Liver (tissue), 9 donors: ENCODE results near the gene C19orf53. TPM values are rescaled to one million over a fixed set of nuclear protein-coding genes. Genes with fewer than 3 reads are reported as not detected.

ENCODE experiments used
- DNase-seq: peaks from one replicate; pipeline ENCODE4 v3.0.0-alpha.2; 2017; ENCODE audit warnings: low spot score
- H3K27ac ChIP-seq, 2 donors: one replicate each; pipeline ENCODE4 v1.7.0; 2013; ENCODE audit warnings: inconsistent platforms in 2 of 2, low read length in 2 of 2, control low read depth in 1 of 2, low read depth in 1 of 2, mild to moderate bottlenecking in 1 of 2
- H3K27me3 ChIP-seq, 4 donors: one replicate each; pipeline versions ENCODE4 v1.6.1 to v1.7.0; 2013; ENCODE audit warnings: low read length in 3 of 4, inconsistent platforms in 1 of 4, mild to moderate bottlenecking in 1 of 4, moderate library complexity in 1 of 4; ENCODE audit not compliant: control insufficient read depth in 4 of 4, insufficient read depth in 4 of 4
- H3K36me3 ChIP-seq, 4 donors: one replicate each; pipeline versions ENCODE4 v1.6.1 to v1.7.0; 2013; ENCODE audit warnings: low read length in 3 of 4, mild to moderate bottlenecking in 3 of 4, low read depth in 1 of 4, moderate library complexity in 1 of 4; ENCODE audit not compliant: control insufficient read depth in 4 of 4, insufficient read depth in 3 of 4
- H3K4me1 ChIP-seq, 4 donors: one replicate each; pipeline versions ENCODE4 v1.6.1 to v1.7.0; 2013; ENCODE audit warnings: low read length in 3 of 4, mild to moderate bottlenecking in 3 of 4, moderate library complexity in 1 of 4; ENCODE audit not compliant: control insufficient read depth in 4 of 4, insufficient read depth in 4 of 4
- H3K4me3 ChIP-seq, 3 donors: one replicate each; pipeline versions ENCODE4 v1.6.1 to v1.7.0; 2013; ENCODE audit warnings: low read length in 3 of 3, control low read depth in 1 of 3, low read depth in 1 of 3, mild to moderate bottlenecking in 1 of 3
- H3K9ac ChIP-seq, 2 donors: one replicate each; pipeline ENCODE4 v1.7.0; 2013; ENCODE audit warnings: low read length in 2 of 2, mild to moderate bottlenecking in 2 of 2, moderate library complexity in 2 of 2, control low read depth in 1 of 2, low read depth in 1 of 2
- H3K9me3 ChIP-seq, 4 donors: one replicate each; pipeline versions ENCODE4 v1.6.1 to v1.7.0; 2013; ENCODE audit warnings: low read length in 3 of 4; ENCODE audit not compliant: control insufficient read depth in 4 of 4
- EGR1 ChIP-seq, 2 donors: IDR thresholded peaks; 2 replicates each; pipeline ENCODE4 v1.6.1; 2016 to 2018; ENCODE audit warnings: antibody characterized with exemption in 2 of 2, low read depth in 2 of 2
- FOXA2 ChIP-seq: IDR thresholded peaks from 2 replicates; pipeline ENCODE4 v1.6.1; 2016; ENCODE audit warnings: antibody characterized with exemption
- HNF4A ChIP-seq, 2 donors: conservative IDR thresholded peaks; 2 replicates each; pipeline ENCODE4 v1.6.1; 2016; ENCODE audit warnings: antibody characterized with exemption in 2 of 2, mild to moderate bottlenecking in 2 of 2
- HNF4G ChIP-seq: IDR thresholded peaks from 2 replicates; pipeline ENCODE4 v1.6.1; 2016; ENCODE audit warnings: antibody characterized with exemption
- JUND ChIP-seq, 2 donors: IDR thresholded peaks; 2 replicates each; pipeline ENCODE4 v1.6.1; 2016; ENCODE audit warnings: antibody characterized with exemption in 2 of 2
- NR2F2 ChIP-seq: IDR thresholded peaks from 2 replicates; pipeline ENCODE4 v1.6.1; 2016; ENCODE audit warnings: antibody characterized with exemption
- RXRA ChIP-seq, 2 donors: IDR thresholded peaks; 2 replicates each; pipeline ENCODE4 v1.6.1; 2017 to 2018; ENCODE audit warnings: antibody characterized with exemption in 2 of 2, mild to moderate bottlenecking in 1 of 2
- SP1 ChIP-seq: IDR thresholded peaks from 2 replicates; pipeline ENCODE4 v1.6.1; 2018; ENCODE audit warnings: antibody characterized with exemption, mild to moderate bottlenecking
- TAF1 ChIP-seq: conservative IDR thresholded peaks from 2 replicates; pipeline ENCODE4 v1.6.1; 2016; ENCODE audit warnings: antibody characterized with exemption, mild to moderate bottlenecking
- YY1 ChIP-seq: IDR thresholded peaks from 2 replicates; pipeline ENCODE4 v1.6.1; 2016; ENCODE audit warnings: antibody characterized with exemption, mild to moderate bottlenecking
- WGBS: extraction: QIAGEN DNeasy Blood & Tissue Kit; methylation state at CpG from one replicate; pipeline ENCODE4 v1.1.7; 2013; 5-methylcytosine and 5-hydroxymethylcytosine counted together
- polyA plus RNA-seq, 2 donors: library from polyadenylated mRNA; stranded (reverse) in 1 of 2; unstranded in 1 of 2; fragments of 200-250 nt in 1 of 2; fragments of >200 nt in 1 of 2; fragmentation: Nextera tagmentation in 1 of 2; extraction: Ambion mirVana in 1 of 2; gene quantifications; one replicate each; pipeline versions ENCODE4 v1.2.1 to v1.2.3, GENCODE V29; 2013 to 2015
- total RNA-seq, 2 donors: library from RNA; depleted of rRNA; stranded (reverse); fragments of >200 nt; gene quantifications; one replicate each; pipeline ENCODE4 v1.2.3, GENCODE V29; 2014
- TF ChIP-seq, protein P1 (sequence below): fragments of 150-350 bp; IDR thresholded peaks from 2 replicates; pipeline ENCODE4 v1.5.1; 2017; ENCODE audit warnings: improper control_type of control experiment, low read depth, low read length; ENCODE audit not compliant: missing input control
- TF ChIP-seq, protein P2 (sequence below): IDR thresholded peaks from 2 replicates; pipeline ENCODE4 v1.6.1; 2016; ENCODE audit warnings: antibody characterized with exemption
- TF ChIP-seq, protein P3 (sequence below): IDR thresholded peaks from 2 replicates; pipeline ENCODE4 v1.6.1; 2016; ENCODE audit warnings: antibody characterized with exemption
- TF ChIP-seq, protein P4 (sequence below): IDR thresholded peaks from 2 replicates; pipeline ENCODE4 v1.6.1; 2016; ENCODE audit warnings: antibody characterized with exemption
- TF ChIP-seq, protein P5 (sequence below): IDR thresholded peaks from 2 replicates; pipeline ENCODE4 v1.6.1; 2016; ENCODE audit warnings: antibody characterized with exemption, mild to moderate bottlenecking
- donor health status: healthy.
- donor health status: healthy.
- donor health status: healthy.
- donor health status: healthy.
- donor health status: healthy.

C19orf53 gene
- total and polyA plus RNA-seq, 4 donors, result 18.5 to 88.5 (median 59.5) TPM

DNA sequence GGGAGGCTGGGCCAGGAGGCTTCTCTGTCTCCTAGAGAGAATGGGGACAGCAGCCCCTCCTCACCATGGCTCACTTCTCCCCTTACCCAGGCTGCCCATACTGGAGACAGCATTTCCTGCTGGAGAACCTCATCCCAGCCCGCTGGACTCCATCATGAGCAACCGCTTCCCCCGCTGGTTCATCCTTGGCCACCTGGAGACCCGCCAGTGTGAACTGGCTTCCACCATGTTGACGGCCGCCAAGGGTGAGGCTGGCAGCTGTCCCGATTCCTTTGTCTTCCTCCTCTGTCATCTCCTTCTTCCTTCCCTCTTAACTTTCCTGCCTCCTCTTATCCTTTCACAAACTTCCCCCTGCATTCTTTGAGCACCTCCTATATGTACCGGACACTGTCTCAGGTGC lies 49.0 kb downstream of the C19orf53 start:
- H3K27ac ChIP-seq, result no peak overlapping the region
- TF ChIP-seq HNF4G (no peak), RXRA (IDR thresholded peaks at IDR 0.05) (no peak)
- no peaks in the 10 kb centered on the region for H3K9me3 ChIP-seq
- no peaks in the 10 kb centered on the region for H3K27me3 ChIP-seq
- DNase-seq, result no peak
- H3K4me1 ChIP-seq, result no peaks in the 10 kb centered on the region
- 87% methylated on average over 8 of the region's 8 CpGs for WGBS
- H3K36me3 ChIP-seq, result peaks cover 0 to 1% (median 0%) of the 10 kb centered on the region in 4 donors
- no peak overlapping the region for H3K4me3 ChIP-seq
- no peak overlapping the region for H3K9ac ChIP-seq

DNA sequence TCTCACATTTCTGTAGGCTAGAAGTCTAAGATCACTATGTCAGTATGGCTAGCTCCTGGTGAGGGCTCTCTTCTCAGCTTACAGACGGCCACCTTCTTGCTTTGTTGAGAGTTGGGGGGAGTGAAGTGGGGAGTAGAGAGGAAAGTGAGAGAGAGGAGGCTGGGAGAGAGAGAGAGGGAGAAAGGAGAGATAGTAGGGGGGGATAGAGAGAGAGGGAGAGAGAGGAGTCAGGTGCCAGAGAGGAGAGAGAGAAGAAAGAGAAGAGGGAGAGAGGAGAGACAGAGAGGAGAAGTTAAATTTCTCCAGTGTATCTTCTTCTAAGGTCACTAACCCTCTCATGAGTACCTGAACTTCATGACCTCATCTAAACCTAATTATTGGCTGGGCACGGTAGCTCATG lies 49.6 kb downstream of the C19orf53 start:
- Histone ChIP-seq H3K27ac (no peak overlapping the region), H3K4me1 (no peaks in the 10 kb centered on the region), H3K9ac (no peak overlapping the region), H3K4me3 (no peak overlapping the region), H3K36me3 (peaks cover 0 to 1% (median 0%) of the 10 kb centered on the region in 4 donors), H3K9me3 (no peaks in the 10 kb centered on the region), H3K27me3 (no peaks in the 10 kb centered on the region)
- TF ChIP-seq TAF1 (no peak), HNF4A (conservative IDR thresholded peaks at IDR 0.05) (no peak), EGR1 (IDR thresholded peaks at IDR 0.05; ENCODE audit: low read depth in 2 of 2) (no peak), SP1 (no peak), JUND (IDR thresholded peaks at IDR 0.05) (no peak), YY1 (no peak), NR2F2 (no peak)
- TF ChIP-seq, protein P1, sequence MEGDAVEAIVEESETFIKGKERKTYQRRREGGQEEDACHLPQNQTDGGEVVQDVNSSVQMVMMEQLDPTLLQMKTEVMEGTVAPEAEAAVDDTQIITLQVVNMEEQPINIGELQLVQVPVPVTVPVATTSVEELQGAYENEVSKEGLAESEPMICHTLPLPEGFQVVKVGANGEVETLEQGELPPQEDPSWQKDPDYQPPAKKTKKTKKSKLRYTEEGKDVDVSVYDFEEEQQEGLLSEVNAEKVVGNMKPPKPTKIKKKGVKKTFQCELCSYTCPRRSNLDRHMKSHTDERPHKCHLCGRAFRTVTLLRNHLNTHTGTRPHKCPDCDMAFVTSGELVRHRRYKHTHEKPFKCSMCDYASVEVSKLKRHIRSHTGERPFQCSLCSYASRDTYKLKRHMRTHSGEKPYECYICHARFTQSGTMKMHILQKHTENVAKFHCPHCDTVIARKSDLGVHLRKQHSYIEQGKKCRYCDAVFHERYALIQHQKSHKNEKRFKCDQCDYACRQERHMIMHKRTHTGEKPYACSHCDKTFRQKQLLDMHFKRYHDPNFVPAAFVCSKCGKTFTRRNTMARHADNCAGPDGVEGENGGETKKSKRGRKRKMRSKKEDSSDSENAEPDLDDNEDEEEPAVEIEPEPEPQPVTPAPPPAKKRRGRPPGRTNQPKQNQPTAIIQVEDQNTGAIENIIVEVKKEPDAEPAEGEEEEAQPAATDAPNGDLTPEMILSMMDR, result no peak
- TF ChIP-seq, protein P2, sequence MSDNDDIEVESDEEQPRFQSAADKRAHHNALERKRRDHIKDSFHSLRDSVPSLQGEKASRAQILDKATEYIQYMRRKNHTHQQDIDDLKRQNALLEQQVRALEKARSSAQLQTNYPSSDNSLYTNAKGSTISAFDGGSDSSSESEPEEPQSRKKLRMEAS, result no peak
- WGBS, result 97% methylated on average over 2 of the region's 2 CpGs
- DNase-seq, result no peak

DNA sequence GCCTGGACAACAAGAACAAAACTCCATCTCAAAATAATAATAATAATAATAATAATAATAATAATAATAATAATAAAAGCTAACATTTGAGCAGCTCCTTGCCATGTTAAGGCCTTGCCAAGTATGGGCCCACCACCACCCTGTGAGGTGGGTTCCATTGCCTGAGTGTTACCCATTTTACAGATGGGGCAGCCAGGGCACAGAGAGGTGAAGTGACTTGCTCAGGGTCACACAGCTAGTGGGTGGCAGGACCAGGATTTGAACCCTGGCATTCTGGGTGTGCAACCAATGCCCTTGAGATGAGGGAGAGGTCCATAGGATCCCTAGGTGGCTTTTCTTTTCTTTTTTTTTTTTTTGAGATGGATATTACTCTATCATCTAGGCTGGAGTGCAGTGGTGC lies 50.4 kb downstream of the C19orf53 start:
- TF ChIP-seq EGR1 (IDR thresholded peaks at IDR 0.05; ENCODE audit: low read depth in 2 of 2) (no peak), TAF1 (no peak), JUND (IDR thresholded peaks at IDR 0.05) (no peak), YY1 (no peak), RXRA (IDR thresholded peaks at IDR 0.05) (no peak), FOXA2 (no peak), NR2F2 (no peak)
- TF ChIP-seq, protein P3, sequence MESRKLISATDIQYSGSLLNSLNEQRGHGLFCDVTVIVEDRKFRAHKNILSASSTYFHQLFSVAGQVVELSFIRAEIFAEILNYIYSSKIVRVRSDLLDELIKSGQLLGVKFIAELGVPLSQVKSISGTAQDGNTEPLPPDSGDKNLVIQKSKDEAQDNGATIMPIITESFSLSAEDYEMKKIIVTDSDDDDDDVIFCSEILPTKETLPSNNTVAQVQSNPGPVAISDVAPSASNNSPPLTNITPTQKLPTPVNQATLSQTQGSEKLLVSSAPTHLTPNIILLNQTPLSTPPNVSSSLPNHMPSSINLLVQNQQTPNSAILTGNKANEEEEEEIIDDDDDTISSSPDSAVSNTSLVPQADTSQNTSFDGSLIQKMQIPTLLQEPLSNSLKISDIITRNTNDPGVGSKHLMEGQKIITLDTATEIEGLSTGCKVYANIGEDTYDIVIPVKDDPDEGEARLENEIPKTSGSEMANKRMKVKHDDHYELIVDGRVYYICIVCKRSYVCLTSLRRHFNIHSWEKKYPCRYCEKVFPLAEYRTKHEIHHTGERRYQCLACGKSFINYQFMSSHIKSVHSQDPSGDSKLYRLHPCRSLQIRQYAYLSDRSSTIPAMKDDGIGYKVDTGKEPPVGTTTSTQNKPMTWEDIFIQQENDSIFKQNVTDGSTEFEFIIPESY, result no peak
- TF ChIP-seq, protein P4, sequence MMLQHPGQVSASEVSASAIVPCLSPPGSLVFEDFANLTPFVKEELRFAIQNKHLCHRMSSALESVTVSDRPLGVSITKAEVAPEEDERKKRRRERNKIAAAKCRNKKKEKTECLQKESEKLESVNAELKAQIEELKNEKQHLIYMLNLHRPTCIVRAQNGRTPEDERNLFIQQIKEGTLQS, result no peak
- TF ChIP-seq, protein P5, sequence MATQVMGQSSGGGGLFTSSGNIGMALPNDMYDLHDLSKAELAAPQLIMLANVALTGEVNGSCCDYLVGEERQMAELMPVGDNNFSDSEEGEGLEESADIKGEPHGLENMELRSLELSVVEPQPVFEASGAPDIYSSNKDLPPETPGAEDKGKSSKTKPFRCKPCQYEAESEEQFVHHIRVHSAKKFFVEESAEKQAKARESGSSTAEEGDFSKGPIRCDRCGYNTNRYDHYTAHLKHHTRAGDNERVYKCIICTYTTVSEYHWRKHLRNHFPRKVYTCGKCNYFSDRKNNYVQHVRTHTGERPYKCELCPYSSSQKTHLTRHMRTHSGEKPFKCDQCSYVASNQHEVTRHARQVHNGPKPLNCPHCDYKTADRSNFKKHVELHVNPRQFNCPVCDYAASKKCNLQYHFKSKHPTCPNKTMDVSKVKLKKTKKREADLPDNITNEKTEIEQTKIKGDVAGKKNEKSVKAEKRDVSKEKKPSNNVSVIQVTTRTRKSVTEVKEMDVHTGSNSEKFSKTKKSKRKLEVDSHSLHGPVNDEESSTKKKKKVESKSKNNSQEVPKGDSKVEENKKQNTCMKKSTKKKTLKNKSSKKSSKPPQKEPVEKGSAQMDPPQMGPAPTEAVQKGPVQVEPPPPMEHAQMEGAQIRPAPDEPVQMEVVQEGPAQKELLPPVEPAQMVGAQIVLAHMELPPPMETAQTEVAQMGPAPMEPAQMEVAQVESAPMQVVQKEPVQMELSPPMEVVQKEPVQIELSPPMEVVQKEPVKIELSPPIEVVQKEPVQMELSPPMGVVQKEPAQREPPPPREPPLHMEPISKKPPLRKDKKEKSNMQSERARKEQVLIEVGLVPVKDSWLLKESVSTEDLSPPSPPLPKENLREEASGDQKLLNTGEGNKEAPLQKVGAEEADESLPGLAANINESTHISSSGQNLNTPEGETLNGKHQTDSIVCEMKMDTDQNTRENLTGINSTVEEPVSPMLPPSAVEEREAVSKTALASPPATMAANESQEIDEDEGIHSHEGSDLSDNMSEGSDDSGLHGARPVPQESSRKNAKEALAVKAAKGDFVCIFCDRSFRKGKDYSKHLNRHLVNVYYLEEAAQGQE, result no peak
- H3K9me3 ChIP-seq, result no peaks in the 10 kb centered on the region
- H3K27ac ChIP-seq, result no peak overlapping the region
- no peaks in the 10 kb centered on the region for H3K4me1 ChIP-seq
- DNase-seq, result no peak
- H3K4me3 ChIP-seq, result no peak overlapping the region
- peaks cover 0 to 1% (median 0%) of the 10 kb centered on the region in 4 donors for H3K36me3 ChIP-seq
- H3K9ac ChIP-seq, result no peak overlapping the region
- no peaks in the 10 kb centered on the region for H3K27me3 ChIP-seq
